ENCODE data around the gene AGAP1. TPM values are rescaled to one million over a fixed set of nuclear protein-coding genes. Genes with fewer than 3 reads are reported as not detected.
A peak's percentile ranks its signal among the peaks of the same experiment; 100 is the strongest.

Gene AGAP1
- total RNA-seq, 1 donor from 2014 or later, result 33.4 TPM

- H3K4me3 ChIP-seq, result no peak overlapping the region
- peaks cover 9% of the 10 kb centered on the region for H3K4me1 ChIP-seq
- no peak overlapping the region for H3K27ac ChIP-seq
- no peaks in the 10 kb centered on the region for H3K9me3 ChIP-seq
- DNase-seq (peak; percentile 61), ATAC-seq (no peak)
- TF ChIP-seq, protein P1, sequence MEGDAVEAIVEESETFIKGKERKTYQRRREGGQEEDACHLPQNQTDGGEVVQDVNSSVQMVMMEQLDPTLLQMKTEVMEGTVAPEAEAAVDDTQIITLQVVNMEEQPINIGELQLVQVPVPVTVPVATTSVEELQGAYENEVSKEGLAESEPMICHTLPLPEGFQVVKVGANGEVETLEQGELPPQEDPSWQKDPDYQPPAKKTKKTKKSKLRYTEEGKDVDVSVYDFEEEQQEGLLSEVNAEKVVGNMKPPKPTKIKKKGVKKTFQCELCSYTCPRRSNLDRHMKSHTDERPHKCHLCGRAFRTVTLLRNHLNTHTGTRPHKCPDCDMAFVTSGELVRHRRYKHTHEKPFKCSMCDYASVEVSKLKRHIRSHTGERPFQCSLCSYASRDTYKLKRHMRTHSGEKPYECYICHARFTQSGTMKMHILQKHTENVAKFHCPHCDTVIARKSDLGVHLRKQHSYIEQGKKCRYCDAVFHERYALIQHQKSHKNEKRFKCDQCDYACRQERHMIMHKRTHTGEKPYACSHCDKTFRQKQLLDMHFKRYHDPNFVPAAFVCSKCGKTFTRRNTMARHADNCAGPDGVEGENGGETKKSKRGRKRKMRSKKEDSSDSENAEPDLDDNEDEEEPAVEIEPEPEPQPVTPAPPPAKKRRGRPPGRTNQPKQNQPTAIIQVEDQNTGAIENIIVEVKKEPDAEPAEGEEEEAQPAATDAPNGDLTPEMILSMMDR (IDR thresholded peaks at IDR 0.05), result no peak
- no peaks in the 10 kb centered on the region for H3K27me3 ChIP-seq
- intact Hi-C loops (cut with DNase I), result no loop called here
- H3K36me3 ChIP-seq, result no peaks in the 10 kb centered on the region
These were observed 40.0 kb downstream of the AGAP1 start for GRCh38 chr2:235533616-235534385.

GRCh38 chr2:235534678-235535422 lies 41.0 kb downstream of the AGAP1 start:
- Histone ChIP-seq H3K4me3 (no peak overlapping the region), H3K27me3 (no peaks in the 10 kb centered on the region), H3K36me3 (no peaks in the 10 kb centered on the region), H3K9me3 (no peaks in the 10 kb centered on the region), H3K4me1 (peaks cover 9% of the 10 kb centered on the region), H3K27ac (no peak overlapping the region)
- TF ChIP-seq, protein P1 (IDR thresholded peaks at IDR 0.05), result no peak
- ATAC-seq, result no peak
- intact Hi-C loops (cut with DNase I), result no loop called here
- DNase-seq, result peak; percentile 38

DNA sequence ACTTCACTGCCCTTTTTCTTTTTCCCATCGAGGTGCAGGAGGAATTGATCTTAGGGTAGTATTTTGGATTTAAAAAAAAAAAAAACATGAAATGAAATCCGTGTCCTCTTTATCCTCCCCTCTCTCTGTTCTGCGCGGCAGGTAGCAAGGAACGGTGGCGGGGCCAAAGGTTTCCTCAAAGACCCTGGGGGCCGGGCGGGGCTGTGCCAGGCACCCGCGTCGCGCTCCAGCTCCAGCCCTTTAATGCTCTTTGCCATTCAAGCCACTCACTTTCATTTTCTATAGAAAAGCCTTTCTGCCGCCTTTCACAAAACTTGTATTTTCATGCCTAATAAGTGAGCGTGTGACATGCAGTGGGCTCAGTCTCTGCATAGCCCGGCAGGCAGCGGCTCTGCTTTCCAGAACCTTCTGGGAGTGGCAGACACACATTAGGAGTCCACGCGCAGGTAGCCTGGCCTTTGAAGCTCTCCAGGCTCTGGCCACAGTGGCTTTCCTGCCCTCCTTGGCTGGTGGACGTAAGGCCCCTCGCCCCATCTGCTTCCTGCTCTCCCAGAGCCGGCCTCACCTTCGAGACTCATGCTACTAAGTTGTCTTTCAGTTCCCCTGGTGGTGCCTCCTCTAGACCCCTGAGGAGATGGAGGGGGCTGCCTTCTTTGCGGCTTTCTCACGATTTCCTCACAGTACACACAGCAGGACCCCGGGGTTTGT lies 41.7 kb downstream of the AGAP1 start:
- peak; percentile 40 for DNase-seq
- no peak for ATAC-seq

GRCh38 chr2:235536711-235537110 lies 42.9 kb downstream of the AGAP1 start:
- H3K4me1 ChIP-seq, result peaks cover 9% of the 10 kb centered on the region
- H3K27ac ChIP-seq, result no peak overlapping the region
- TF ChIP-seq, protein P1 (IDR thresholded peaks at IDR 0.05), result no peak
- intact Hi-C loops (cut with DNase I), result no loop called here
- no peaks in the 10 kb centered on the region for H3K9me3 ChIP-seq
- no peaks in the 10 kb centered on the region for H3K36me3 ChIP-seq
- ATAC-seq (no peak), DNase-seq (peak; percentile 31)
- no peaks in the 10 kb centered on the region for H3K27me3 ChIP-seq
- H3K4me3 ChIP-seq, result no peak overlapping the region

More for the DNA sequence above, 41.7 kb downstream of the AGAP1 start:
- Histone ChIP-seq H3K27ac (no peak overlapping the region), H3K4me1 (peaks cover 9% of the 10 kb centered on the region), H3K27me3 (no peaks in the 10 kb centered on the region), H3K9me3 (no peaks in the 10 kb centered on the region), H3K4me3 (no peak overlapping the region), H3K36me3 (no peaks in the 10 kb centered on the region)
- TF ChIP-seq, protein P1 (IDR thresholded peaks at IDR 0.05), result no peak
- intact Hi-C loops (cut with DNase I), result no loop called here

GRCh38 chr2:235537186-235537585 lies 43.3 kb downstream of the AGAP1 start:
- H3K27me3 ChIP-seq, result no peaks in the 10 kb centered on the region

More at GRCh38 chr2:235537186-235537585, 43.3 kb downstream of the AGAP1 start:
- DNase-seq (peak; percentile 44), ATAC-seq (no peak)
- Histone ChIP-seq H3K4me1 (peaks cover 9% of the 10 kb centered on the region), H3K27ac (no peak overlapping the region), H3K36me3 (no peaks in the 10 kb centered on the region), H3K9me3 (no peaks in the 10 kb centered on the region), H3K4me3 (no peak overlapping the region)
- TF ChIP-seq, protein P1 (IDR thresholded peaks at IDR 0.05), result no peak
- intact Hi-C loops (cut with DNase I), result no loop called here
